GM21526 (cell line): ENCODE data around the gene SMIM41.

ENCODE experiments used
- ATAC-seq: cut with Tn5 transposase; IDR thresholded peaks from one replicate; pipeline ENCODE4 v1.9.1; 2021; ENCODE audit warnings: moderate library complexity; ENCODE audit not compliant: unreplicated experiment, low FRiP score

SMIM41 gene

GRCh38 chr12:52144512-52145227, 65.2 kb downstream of the SMIM41 start:
- no peak for ATAC-seq

- ATAC-seq, result no peak
Observed at GRCh38 chr12:52145228-52146088, 66.0 kb downstream of the SMIM41 start.

GRCh38 chr12:52146089-52146821, 66.8 kb downstream of the SMIM41 start:
- ATAC-seq, result no peak

- ATAC-seq, result no peak
Observed at GRCh38 chr12:52146822-52147366, 67.4 kb downstream of the SMIM41 start.

GRCh38 chr12:52147367-52147963, 68.0 kb downstream of the SMIM41 start:
- no peak for ATAC-seq

- ATAC-seq, result no peak
Observed at GRCh38 chr12:52147964-52148463, 68.5 kb downstream of the SMIM41 start.

GRCh38 chr12:52148464-52149181, 69.1 kb downstream of the SMIM41 start:
- ATAC-seq, result no peak

- no peak for ATAC-seq
Observed at GRCh38 chr12:52149182-52149641, 69.7 kb downstream of the SMIM41 start.

GRCh38 chr12:52149651-52150241, 70.2 kb downstream of the SMIM41 start:
- no peak for ATAC-seq

GRCh38 chr12:52151153-52151836, 71.8 kb downstream of the SMIM41 start:
- ATAC-seq, result no peak

GRCh38 chr12:52151837-52152783, 72.6 kb downstream of the SMIM41 start:
- no peak for ATAC-seq

GRCh38 chr12:52152905-52153317, 73.4 kb downstream of the SMIM41 start:
- ATAC-seq, result no peak

GRCh38 chr12:52155048-52155868, 75.8 kb downstream of the SMIM41 start:
- ATAC-seq, result no peak

- no peak for ATAC-seq
Observed at GRCh38 chr12:52156311-52156710, 76.8 kb downstream of the SMIM41 start.

GRCh38 chr12:52156757-52157565, 77.5 kb downstream of the SMIM41 start:
- no peak for ATAC-seq
